Limb (tissue), 2 donors: ENCODE results near the gene ISCU.
"Not testable (repeated sequence)": the region's sequence is repeated elsewhere in the genome, so short reads cannot be mapped to it uniquely, and the experiment has no call there.

Source experiments
- DNase-seq, 2 donors: peaks; one replicate each; pipeline ENCODE4 v3.0.0-alpha.2; 2016; ENCODE audit errors: extremely low spot score in 2 of 2

ISCU gene

DNA sequence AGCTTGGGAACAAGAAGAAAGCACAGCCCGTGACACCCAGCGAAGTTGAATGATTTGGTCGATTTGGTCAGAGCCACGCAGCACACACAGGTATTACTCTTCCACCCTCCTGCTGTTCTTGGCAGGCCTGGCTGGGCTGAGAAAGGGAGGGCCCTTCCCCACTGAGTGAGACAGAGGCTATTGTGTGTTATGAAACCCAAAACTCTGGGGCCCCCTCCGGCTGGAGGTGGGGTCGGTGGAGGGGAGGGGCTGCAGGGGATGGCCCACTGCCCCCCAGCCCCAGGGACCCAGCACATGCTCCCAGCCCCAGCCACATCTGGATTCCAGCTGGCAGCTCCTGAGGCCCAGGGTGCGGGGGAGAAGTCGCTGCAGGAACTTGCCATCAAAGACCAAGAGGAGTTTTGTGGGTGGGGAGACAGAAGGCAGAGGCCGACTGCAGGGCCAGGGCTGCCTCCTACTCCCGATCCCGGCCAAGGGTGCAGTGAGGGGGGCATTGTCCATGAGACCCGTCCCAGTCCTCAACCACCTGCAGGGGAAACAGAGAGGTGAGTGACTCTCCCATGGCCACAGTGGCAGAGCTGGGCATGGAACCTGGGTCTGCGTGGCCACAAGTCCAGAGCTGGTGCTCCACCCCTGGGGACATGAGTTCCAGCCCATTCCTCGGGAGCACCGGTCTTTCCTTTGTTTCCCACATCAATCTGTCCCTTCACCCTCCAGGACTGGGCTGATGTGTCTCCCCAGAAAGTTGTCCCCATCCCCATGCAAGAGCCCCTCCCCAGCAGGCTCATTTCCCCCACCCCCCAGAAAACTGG, 26.8 kb downstream of the ISCU start:
- peak; percentile 49 to 81 for DNase-seq

DNA sequence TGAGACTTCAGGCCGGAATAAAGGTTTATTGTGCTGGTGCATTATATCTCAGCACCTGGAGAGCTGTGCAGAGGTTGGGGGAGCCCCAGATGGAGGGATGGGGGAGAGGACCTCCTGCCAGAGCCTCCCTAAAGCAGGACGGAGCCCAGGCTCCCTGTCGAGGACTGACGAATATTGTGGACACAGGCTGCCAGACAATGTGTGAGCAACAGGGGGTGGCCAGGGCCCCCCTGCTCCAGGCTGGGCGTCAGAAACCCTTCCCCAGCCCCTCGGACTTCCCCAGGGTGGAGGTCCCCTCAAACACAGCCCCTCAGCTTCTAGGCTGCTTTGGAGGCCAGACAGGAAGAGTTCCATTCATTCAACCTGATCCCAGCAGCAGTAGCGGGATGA, 27.4 kb downstream of the ISCU start:
- DNase-seq, result no peak

DNA sequence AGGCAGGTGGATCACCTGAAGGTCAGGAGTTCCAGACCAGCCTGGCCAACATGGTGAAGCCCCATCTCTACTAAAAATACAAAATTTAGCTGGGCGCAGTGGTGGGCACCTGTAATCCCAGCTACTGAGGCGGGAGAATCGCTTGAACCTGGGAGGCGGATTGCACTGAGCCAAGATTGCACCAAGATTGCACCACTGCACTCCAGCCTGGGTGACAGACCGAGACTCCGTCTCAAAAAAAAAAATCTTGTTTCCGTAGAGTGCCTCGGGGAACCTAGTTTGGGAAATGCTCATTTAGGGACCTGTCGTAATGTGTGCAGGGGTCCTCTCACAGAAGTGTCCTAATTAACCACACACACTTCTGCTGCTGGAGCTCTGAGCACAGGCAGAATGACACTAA, 28.1 kb downstream of the ISCU start:
- not testable (repeated sequence) for DNase-seq

DNA sequence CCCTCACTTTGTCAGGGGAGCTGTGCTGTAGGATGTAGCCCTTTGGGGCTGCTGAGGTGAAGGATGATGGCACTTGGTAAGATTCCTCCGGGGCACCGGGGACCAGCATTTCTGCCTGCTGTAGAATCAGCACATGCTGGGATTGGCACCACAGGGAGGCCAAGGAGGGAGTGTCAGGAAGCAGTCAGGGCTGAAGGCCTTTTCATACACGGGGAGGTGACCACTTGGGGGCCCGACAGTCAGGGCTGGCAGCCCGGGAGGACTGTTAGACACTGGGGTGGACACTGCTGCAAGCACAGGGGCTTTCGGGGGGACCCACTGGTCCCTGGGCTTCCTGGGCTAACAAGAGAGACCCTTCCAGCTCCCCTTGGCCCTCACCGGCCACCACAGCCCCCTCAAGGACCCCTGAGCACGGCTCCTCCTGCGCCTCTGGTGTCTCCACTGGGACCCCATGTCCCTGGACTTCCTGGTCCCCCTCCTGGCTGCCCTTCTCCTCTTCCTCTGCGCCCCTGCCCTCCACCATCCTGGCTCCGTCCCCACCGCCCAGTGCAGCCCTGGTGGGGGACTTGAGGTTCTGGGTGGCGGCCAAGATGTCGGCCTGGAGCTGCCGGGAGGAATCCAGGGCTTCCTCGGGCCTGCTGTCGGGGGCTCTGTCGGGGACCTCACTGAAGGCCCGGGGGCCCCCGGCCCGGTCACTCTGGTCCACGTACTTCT, 29.0 kb downstream of the ISCU start:
- no peak for DNase-seq

DNA sequence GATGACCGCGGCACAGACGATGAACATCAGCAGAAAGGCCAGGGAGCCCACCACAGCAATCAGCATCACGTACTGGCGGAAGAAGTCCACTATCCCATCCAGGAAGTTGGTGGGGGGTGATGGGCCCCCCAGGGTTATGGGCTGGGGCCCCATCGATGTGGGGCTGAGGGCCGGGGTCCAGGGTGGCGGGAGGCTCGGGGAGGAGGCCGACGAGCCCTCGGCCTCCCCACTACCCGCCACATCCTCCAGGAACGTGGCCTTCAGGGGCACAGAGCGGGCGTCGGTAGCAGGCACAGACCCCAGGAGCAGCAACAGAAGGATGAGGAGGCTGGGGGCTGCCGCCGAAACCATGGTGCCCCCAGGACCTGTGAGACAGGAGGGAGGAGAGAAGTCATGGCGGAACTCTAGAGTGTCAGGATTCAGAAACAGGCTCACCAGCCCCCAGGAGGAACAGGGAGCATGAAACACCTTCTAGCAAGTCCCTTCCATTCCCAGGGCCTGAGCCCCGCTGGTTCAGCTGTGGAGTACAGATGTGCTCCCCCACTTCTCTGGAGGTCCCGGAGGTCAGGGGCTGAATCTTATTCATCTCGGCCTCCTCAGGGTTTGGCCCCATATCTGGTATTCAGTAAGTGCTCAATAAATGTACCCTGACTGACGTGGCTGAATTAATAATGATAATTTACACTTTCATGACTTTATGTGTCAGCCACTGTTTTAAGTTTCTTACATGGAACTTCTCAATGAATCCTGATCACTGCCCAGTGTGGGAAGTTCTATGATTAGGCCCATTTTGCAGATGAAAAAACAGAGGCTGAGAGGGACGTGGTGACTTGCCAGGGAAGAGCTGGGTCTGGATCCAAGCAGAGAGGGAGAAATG, 29.9 kb downstream of the ISCU start:
- DNase-seq, result no peak

DNA sequence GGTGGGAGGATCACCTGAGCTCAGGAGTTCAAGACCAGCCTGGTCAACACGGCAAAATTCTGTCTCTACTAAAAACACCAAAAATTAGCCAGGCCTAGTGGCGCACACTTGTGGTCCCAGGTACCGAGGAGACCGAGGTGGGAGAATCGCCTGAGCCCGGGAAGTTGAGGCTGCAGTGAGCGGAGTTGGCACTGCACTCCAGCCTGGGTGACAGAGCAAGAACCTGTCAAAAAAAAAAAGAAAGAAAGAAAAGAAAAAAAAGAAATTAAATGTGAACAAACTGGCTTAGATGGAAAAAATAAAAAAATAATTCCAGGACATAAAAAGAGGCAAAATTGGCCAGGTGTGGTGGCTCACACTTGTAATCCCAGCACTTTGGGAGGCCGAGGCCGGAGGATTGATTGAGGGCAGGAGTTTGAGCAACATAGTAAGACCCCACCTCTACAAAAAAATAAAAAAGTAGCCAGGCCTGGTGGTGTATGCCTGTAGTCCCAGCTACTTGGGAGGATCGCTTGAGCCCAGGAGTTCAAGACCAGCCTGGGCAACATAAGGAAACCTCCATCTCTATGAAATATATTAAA, 32.0 kb downstream of the ISCU start:
- no peak for DNase-seq

DNA sequence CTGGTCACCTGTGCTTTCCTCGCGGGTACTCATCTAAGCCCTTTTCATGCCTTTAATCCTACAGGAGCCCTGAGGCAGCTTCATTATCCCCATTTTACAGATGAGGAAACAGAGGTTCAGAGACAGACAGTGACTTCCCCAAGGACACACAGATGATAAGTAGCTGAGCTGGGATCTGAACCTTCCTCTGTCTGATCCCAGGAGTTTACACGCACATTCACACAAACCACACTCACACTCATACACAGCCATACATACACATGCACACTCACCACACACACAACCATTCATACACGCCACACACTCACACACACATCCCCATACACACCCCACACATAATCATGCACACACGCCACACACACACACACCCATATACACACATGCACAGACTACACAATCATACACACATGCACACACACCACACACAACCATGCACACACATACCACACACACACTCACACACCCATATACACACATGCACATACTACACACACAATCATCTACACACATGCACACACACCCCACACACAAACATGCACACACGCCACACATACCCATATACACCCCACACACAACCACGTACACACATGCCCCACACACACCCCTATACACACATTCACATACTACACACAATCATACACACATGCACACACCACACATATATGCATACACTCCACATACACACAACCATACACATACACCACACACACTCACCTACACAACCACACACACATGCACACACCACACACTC, 32.7 kb downstream of the ISCU start:
- DNase-seq, result no peak

DNA sequence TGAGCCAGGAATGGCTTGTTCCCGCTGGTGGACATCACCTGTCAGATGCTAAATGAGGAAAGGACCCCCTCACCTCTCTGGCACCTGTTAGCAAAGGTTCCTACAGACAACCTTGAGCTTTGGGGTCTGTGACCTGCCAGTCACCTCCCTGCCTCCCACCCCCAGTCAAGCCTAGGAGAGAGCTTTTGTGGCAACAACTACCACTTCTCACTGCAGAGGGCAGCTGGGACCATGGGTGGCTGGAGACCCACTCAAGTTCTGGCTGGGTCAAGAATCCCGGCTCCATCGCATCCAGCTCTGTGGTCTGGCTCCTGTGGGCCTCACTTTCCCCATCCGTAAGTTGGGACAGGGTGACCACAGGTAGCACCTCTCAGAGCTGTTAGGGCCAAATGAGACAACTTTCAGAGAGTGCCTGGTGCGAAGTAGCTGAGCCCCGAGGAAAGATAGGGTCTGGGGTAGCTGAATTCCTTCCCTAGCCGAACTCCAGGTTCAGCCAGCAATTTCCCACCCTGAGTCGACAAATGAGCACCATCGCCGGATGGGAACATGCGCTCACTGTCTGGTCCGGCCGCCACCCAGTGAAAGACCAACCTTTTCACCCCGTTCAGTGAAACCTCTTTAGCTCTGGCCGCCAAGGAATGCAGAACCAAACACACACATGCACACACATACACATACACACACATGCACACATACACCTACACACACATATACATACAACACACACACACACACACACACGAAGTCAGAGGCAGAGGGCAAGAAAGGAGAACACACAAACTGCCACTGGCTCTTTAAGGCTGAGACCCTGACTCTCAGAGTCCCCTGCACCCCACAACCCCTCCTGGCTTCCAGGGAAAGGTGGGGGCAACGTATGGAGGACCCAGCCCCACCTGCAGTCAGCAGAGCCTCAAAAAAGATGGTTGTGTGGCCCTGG, 33.6 kb downstream of the ISCU start:
- no peak for DNase-seq

DNA sequence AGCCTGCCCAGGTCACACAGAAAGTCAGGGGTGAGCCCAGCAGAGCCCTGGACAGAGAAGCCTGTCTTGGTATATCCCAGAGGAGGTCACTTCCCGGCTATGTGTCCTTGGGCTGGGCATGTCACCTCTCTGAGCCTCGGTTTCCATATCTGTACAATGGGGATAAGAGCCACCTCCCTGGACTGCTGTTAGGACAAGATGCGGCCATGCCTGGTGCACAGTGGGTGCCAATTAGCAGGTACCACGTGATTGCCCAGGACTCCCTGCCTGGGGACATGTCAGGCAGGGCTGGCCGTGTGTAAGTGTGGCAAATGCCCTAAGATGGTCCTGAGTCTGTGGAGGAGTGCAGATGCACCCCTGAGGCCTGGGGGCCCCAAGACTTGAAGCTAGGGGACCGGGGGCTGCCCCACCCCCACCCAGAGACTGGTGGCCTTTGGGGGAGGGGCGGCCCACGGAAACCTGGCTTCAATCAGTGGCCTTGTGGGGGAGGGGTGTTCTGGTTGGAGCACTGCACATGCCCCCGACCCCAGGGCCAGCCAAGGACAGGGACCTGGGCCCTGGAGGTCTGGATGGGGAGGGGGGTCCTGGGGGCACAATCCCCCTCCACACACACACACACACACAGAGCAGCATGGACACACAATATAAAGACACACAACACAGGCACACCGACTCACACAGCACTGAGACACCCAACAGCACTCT, 34.6 kb downstream of the ISCU start:
- no peak for DNase-seq

DNA sequence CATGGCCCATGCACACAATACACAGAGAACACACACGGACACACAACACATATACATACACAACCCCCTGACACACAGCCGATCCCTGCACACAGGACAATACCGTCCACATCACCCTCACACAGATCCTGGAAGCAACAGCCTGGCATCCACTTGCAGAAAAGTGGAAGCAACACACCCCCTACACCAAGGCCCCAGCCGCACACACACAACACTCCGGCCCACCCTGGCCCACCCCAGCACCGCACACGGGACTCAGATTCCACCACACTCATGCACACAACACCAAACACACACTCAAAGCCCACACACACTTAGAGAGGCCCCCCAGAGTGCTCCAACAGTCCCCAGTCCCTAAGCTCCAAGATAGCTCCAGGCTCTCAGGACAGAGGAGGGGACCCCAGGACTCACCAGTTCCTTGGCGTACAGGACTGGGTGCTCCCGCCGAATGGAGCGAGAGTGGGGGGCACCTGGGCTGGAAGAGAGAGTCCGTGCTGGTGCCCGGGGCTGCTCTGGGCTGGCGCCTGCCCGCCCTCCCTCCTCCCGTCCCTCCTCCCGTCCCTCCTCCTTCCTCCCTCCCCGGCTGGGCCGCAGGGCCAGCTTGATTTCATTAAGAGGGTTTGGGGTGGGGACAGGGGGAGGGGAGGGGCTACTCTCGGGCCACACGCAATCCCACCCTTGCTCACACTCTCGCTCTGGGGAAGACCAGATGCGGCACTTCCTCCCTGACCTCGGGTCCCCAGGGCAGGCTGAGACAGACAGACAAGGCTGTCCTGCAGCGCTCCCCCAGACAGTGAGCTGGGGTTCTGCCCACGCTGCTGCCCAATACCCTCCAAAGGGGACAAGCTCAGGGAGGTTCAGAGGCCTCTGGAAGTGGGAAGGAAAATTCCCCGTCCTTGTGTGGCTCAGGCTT, 35.4 kb downstream of the ISCU start, which contains the start of gene TMEM119:
TMEM119 (minus strand) TSS at position 526 of the 913 bp plus-strand sequence. CDS start 5,701 bp downstream, outside the sequence.
- peak; percentile 75 to 77 for DNase-seq

DNA sequence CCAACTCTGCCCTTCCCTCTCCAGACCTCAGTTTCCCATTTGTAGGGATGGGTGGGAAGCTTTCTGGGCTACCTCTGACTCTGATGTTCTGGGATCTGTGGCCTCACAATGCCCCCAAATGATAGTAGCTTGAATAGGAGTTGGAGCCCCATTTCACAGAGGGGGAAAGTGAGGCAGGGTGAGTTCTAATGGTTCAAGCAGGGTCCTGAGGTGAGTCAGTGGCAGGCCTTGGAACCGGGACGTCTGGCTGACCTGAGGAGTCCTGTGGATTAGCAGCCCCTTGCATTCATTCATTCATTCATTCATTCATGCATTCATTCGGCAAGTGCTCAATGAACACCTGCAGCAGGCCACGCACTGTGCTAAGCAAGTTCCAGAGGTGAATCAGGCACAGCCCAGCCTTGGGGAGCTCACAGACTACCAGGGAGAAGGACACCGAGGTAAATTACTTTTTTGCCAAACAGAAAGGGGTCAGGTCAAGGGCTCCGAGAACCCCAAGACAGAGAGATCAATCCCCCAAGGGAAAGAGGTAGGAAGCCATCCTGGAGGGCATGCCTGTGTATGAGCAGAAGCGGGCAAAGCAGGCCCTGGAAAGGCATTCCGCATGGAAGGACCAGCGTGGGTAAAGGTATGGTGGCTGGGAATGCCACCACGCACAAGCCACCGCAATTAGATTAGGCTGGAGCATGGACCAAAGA, 36.3 kb downstream of the ISCU start:
- no peak for DNase-seq

DNA sequence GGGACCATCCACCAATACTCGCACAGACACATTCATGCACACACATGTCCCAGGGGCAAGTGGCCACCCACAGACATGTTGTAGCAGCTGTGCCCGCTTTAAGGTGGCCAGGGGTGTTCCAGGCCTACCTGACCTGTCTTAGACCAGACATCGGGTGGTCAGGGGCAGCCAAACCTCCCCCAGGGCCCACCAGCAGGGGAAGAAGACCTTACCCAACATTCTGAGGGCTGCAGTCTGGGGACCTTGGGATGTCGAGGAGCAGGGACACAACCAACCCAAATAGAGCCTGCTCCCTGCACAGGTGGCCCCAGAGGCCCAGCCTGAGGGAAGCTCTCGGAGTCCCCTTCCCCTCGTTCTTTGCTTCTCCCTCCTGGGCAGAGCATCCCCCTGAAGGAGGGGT, 37.1 kb downstream of the ISCU start:
- no peak for DNase-seq

DNA sequence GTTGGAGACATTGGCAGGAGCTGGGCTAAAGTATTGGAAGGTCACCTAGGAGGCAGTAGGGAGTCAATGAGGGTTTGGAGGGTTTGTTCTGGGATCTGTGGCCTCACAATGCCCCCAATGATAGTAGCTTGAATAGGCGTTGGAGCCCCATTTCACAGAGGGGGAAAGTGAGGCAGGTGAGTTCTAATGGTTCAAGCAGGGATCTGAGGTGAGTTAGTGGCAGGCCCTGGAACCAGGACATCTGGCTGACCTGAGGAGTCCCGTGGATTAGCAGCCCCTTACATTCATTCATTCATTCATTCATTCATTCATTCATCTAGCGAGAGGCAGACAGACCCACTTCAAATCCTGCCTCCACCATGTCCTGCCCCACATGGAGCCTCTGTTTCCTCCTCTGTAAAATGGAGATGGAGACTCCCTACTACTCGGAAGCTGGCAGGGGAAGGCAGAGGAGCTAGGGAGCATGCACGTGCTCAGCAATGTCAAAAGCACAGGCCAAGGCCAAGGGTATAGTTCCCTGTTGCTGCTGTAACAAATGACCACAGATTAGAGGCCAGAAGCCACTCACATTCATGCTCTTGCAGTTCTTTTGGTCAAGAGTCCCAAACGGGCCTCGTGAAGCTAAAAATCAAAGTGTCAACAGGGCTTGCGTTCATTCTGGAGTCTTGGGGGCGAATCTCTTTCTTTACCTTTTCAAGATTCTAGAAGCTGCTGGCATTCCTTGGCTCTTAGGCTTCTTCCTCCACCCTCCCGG, 37.7 kb downstream of the ISCU start:
- DNase-seq, result no peak

DNA sequence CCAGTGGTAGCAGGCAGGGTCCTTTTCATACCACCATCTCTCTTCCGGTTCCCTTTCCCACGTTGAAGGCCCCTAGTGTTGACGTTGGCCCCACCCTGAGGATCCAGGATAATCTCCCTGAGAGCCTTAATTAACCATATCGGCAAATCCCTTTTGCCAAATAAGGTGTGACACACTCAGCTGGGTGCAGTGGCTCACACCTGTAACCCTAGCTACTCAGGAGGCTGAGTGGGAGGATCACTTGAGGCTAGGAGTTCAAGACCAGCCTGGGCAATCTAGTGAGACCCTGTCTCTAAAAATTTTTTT, 38.3 kb downstream of the ISCU start:
- no peak for DNase-seq

DNA sequence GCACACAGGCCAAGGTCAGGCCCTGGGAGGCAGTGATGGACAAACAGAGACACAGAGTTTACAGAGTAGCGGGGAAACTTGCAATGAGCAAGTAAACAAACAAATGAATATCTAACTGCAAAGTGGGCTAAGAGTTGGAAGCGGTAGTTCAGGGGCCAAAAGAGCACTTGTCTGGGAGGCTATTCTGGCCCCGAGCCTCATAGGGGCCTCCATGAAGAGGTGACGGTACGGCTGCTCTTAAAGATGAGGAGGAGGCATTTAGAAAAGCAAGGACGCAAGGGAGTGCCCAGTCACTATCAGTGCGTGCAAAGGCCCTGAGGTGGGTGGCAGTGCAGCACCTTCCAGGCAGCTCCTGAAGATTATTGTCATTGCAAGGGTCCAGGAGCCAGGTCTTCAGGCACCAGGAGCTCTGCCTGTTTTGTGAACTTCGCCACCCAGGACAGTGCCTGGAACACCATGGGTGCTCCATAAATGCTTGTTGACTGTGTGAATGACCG, 39.9 kb downstream of the ISCU start:
- no peak for DNase-seq

DNA sequence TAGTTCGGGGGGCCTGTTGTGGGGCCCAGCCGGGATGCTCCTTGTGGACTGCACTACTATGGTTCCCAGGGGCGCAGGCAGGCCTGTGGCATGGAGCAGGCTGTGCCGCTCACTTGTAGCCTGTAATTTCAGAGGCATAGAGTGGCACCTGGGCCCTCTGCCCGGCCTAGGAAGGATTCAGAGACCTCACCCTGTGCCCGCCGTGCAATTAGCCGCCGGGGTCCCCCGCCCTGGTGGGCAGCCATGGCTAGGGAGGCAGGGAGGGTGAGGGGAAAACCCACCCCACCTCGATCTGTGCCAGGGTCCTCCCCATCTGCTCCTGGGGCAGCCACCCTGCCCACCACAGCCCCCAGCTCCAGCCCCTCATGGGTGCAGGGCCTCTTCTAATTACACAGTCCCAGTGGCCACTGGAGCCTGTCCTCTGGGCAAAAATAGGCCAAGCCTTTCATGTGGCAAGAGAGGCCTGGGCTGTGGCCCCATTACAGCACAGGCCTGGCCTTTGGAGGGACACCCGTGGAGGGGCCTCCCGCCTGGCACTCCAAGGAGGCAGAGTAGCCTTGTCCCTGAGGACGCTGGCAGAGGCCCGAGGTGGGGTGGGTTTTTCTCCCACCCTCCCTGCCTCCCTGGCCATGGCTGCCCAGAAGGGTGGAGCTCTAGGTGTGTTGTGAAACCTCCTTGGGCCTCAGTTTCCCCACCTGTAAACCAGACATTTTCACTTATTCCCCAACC, 40.7 kb downstream of the ISCU start:
- no peak for DNase-seq
